Measurements from ENCODE around the gene CCT4. TPM values are rescaled to one million over a fixed set of nuclear protein-coding genes. Genes with fewer than 3 reads are reported as not detected.
"Not testable (repeated sequence)": the region's sequence is repeated elsewhere in the genome, so short reads cannot be mapped to it uniquely, and the experiment has no call there.

Gene CCT4
- total RNA-seq, 2 donors from 2014 or later = 33.3 to 67.5 TPM

- Histone ChIP-seq H3K4me3 (peak overlapping the region; percentile 41 to 44), H3K27me3 (no peaks in the 10 kb centered on the region), H3K36me3 (replicated peaks in 1 of 2; ENCODE audit: insufficient read depth in 1 of 2, low read depth in 2 of 2) (no peaks in the 10 kb centered on the region), H3K4me1 (peaks cover 4% of the 10 kb centered on the region), H3K27ac (peak overlapping the region; percentile 61 to 95 (median 84)), H3K9me3 (no peaks in the 10 kb centered on the region)
- intact Hi-C loops (cut with DNase I) = no loop called here
- DNase-seq (peak; percentile 92 to 97 (median 95)), ATAC-seq (peak; percentile 92)
- WGBS, 2 donors = 0 to 1% methylated on average over 21 to 23 of the region's 23 CpGs
- peak in 2 of 3 donors; percentile 58 to 61 for TF ChIP-seq POLR2A (IDR thresholded peaks at IDR 0.05)
- TF ChIP-seq, protein P1, sequence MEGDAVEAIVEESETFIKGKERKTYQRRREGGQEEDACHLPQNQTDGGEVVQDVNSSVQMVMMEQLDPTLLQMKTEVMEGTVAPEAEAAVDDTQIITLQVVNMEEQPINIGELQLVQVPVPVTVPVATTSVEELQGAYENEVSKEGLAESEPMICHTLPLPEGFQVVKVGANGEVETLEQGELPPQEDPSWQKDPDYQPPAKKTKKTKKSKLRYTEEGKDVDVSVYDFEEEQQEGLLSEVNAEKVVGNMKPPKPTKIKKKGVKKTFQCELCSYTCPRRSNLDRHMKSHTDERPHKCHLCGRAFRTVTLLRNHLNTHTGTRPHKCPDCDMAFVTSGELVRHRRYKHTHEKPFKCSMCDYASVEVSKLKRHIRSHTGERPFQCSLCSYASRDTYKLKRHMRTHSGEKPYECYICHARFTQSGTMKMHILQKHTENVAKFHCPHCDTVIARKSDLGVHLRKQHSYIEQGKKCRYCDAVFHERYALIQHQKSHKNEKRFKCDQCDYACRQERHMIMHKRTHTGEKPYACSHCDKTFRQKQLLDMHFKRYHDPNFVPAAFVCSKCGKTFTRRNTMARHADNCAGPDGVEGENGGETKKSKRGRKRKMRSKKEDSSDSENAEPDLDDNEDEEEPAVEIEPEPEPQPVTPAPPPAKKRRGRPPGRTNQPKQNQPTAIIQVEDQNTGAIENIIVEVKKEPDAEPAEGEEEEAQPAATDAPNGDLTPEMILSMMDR (IDR thresholded peaks at IDR 0.05) = peak in 4 of 7 experiments; percentile 24 to 30 (median 28)
Observed at GRCh38 chr2:61854564-61855317, 33.7 kb downstream of the CCT4 start.

DNA sequence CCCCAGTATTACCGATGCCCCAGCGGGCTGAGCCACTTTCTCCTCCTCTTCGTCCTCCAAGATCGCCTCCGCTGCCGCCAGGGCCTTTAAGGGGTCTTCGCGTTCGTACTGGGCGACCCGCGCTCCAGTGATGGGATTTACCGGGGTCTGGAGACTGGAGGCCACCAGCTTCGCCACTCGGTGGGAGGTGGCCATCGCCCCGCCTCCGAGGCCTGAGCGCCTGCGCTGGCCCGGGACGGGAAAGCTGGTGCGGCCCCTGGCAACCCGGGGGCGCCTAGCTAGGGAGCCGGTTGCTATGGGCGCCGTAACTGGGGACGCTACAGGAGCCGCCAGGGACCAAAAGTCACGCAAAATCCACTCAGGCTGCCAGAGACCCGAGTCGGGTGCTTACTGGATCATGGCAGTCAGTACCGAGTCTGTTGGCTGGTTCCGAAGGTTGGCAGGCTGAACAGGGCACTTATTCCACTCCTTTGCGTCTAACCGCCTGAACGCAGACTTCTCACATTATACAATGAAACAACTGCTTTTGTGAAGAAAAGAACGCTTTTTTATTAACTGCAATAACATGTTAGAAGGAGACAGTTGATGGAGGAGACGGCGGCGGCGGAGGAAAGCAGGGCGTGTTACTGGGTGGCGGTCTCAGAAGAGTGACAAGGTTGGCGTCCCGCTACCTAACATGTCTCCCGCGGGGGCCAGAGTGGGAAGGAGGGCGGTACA, 34.5 kb downstream of the CCT4 start, which contains the start of gene FAM161A:
Gene FAM161A (minus strand): TSS at position 214 of the 717 bp plus-strand sequence. CDS start 19 bp downstream, at position 195.
- Histone ChIP-seq H3K27me3 (no peaks in the 10 kb centered on the region), H3K27ac (peak within 1 kb of the TSS; percentile 80 to 96 (median 92)), H3K9me3 (no peaks in the 10 kb centered on the region), H3K4me3 (peak within 1 kb of the TSS; percentile 41 to 44), H3K36me3 (replicated peaks in 1 of 2; ENCODE audit: insufficient read depth in 1 of 2, low read depth in 2 of 2) (no peaks in the 10 kb centered on the region), H3K4me1 (peaks cover 4% of the 10 kb centered on the region)
- DNase-seq (peak; percentile 89 to 93 (median 91)), ATAC-seq (peak; percentile 88)
- intact Hi-C loops (cut with DNase I) = no loop called here
- WGBS, 2 donors = 0 to 1% methylated on average over 20 to 50 of the region's 50 CpGs
- TF ChIP-seq, protein P1 (IDR thresholded peaks at IDR 0.05) = no peak
- TF ChIP-seq POLR2A (IDR thresholded peaks at IDR 0.05) = peak in 2 of 3 donors; percentile 52 to 65

DNA sequence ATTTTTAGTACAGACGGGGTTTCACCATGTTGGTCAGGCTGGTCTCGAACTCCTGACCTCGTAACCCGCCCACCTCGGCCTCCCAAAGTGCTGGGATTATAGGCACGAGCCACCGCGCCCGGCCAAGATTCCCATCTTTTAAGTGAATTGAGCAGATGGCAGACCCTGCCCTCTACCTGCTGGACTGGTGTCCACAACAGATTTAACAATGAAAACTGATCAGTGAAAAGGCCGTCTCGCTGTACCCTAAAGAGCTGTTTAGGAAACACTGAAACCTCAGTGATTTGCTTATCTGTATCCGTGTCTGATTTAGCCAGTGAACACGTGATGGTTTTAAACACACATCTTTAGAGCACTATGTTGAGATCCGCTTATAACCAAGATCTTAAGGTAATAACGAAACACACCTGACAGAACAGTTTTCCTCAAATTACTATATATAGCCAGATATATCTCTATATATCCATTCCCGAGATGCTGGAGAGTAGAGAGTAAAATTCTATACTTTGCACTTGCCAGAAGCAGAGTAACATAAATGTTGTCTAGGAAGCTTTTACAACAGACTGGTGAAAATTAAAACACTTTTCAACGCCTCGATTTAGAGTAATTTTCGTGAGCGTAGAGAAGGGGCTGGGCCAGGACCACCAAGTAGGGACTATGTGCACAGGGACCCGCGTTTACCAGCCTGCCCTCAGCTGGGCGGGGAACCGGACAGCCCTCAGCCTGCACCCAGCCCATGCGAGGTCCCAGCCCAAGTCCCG, 35.2 kb downstream of the CCT4 start:
- Histone ChIP-seq H3K27me3 (no peaks in the 10 kb centered on the region), H3K27ac (peak overlapping the region; percentile 80 to 96 (median 92)), H3K36me3 (replicated peaks in 1 of 2; ENCODE audit: insufficient read depth in 1 of 2, low read depth in 2 of 2) (no peaks in the 10 kb centered on the region), H3K4me3 (peak overlapping the region; percentile 41 to 44), H3K9me3 (peaks cover 0 to 2% (median 0%) of the 10 kb centered on the region in 3 donors), H3K4me1 (peaks cover 4% of the 10 kb centered on the region)
- 11 to 13% methylated on average over 21 to 26 of the region's 26 CpGs for WGBS, 2 donors
- intact Hi-C loops (cut with DNase I) = no loop called here
- ATAC-seq = peak; percentile 71
- TF ChIP-seq, protein P1 (IDR thresholded peaks at IDR 0.05) = peak in 3 of 7 experiments; percentile 9 to 20 (median 10)
- TF ChIP-seq POLR2A (IDR thresholded peaks at IDR 0.05) = no peak
- DNase-seq = peak; percentile 32 to 84 (median 76)

GRCh38 chr2:61851270-61851669, 37.2 kb downstream of the CCT4 start:
- DNase-seq; H3K36me3 ChIP-seq (replicated peaks in 1 of 2; ENCODE audit: insufficient read depth in 1 of 2, low read depth in 2 of 2); H3K4me1 ChIP-seq; intact Hi-C loops (cut with DNase I); H3K9me3 ChIP-seq; H3K27me3 ChIP-seq; H3K4me3 ChIP-seq; H3K27ac ChIP-seq; ATAC-seq: not testable (repeated sequence)
- WGBS, 2 donors = 90 to 91% methylated on average over 10 of the region's 10 CpGs
